Measurements from ENCODE around the gene FGFRL1. TPM values are rescaled to one million over a fixed set of nuclear protein-coding genes. Genes with fewer than 3 reads are reported as not detected.

FGFRL1 gene
- total RNA-seq, 1 experiment from 2014 or later = 26.1 TPM

DNA sequence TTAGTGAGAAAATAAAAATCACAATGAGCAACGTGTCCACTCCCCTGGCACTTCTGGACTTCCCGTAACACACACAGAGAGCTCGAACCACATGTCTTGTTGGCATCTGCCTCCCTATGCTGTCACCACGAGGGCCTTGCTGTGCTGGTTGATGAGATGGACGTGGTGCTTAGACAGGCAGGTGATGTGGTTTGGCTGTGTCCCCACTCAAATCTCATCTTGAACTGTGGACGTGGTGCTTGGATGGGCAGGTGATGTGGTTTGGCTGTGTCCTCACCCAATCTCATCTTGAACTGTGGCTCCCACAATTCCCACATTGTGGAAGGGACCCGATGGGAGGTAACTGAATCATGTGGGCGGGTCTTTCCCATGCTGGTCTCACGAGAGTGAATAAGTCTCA is 40.0 kb downstream of the FGFRL1 start:
- peaks cover 74% of the 10 kb centered on the region for H3K27me3 Mint-ChIP-seq (ENCODE audit: low read depth)
- no peak overlapping the region for H3K23ac ChIP-seq (ENCODE audit: insufficient read length, low read depth, low read length)
- no peaks in the 10 kb centered on the region for H3K79me2 ChIP-seq (ENCODE audit: insufficient read depth, low read length)
- no peak overlapping the region for H2BK12ac ChIP-seq (ENCODE audit: insufficient read length, low read depth, low read length)
- H3K36me3 Mint-ChIP-seq (ENCODE audit: insufficient read depth in 1 of 3, low read depth in 3 of 3) = peaks cover 0 to 2% (median 0%) of the 10 kb centered on the region in 3 experiments; a peak in 2 of 7 replicates
- no peaks in the 10 kb centered on the region for H3K4me1 ChIP-seq (ENCODE audit: insufficient read depth, low read length)
- no peak overlapping the region for H3K14ac ChIP-seq (ENCODE audit: insufficient read depth, low read length)
- H3K4me2 ChIP-seq (ENCODE audit: insufficient read depth, insufficient read length, low read length) = no peak overlapping the region
- no peak overlapping the region for H3K4me3 Mint-ChIP-seq
- no CpG with 5 or more reads among the region's 9 CpGs for WGBS (ENCODE audit: extremely low coverage, insufficient read length, low lambda C conversion rate)
- peaks cover 5 to 7% of the 10 kb centered on the region in 2 experiments; a peak in 2 of 4 replicates for H3K4me1 Mint-ChIP-seq
- H4K20me1 ChIP-seq (ENCODE audit: control insufficient read depth, insufficient read depth, insufficient read length) = no peaks in the 10 kb centered on the region
- H4K8ac ChIP-seq (replicated peaks; ENCODE audit: insufficient read length, low read depth, low read length) = no peak overlapping the region
- H3K56ac ChIP-seq (ENCODE audit: insufficient read length, low read depth, low read length) = no peak overlapping the region
- no peak overlapping the region for H3K27ac ChIP-seq (ENCODE audit: insufficient read length, low read depth, low read length)
- H3K9ac ChIP-seq (ENCODE audit: extremely low read depth, insufficient read length, low read length) = no peak overlapping the region
- H3T11ph ChIP-seq (ENCODE audit: low read length) = no peak overlapping the region
- no peak overlapping the region for H2AFZ ChIP-seq (ENCODE audit: low read length)
- peak; percentile 17 for DNase-seq
- no peak overlapping the region for H3K27ac Mint-ChIP-seq
- no peaks in the 10 kb centered on the region; the same call in 1 of the 2 replicates for H3K27me3 ChIP-seq (ENCODE audit: insufficient read depth, low read length)
- no peak overlapping the region for H4K5ac ChIP-seq (ENCODE audit: insufficient read length, low read depth, low read length)
- no peak overlapping the region for H2BK5ac ChIP-seq (ENCODE audit: insufficient read length, low read length)
- no peaks in the 10 kb centered on the region for H3K79me1 ChIP-seq (ENCODE audit: insufficient read depth, low read depth, low read length, poor library complexity, severe bottlenecking)
- no peak overlapping the region for H2AK5ac ChIP-seq (ENCODE audit: insufficient read length, low read length)
- TF ChIP-seq, protein P1, sequence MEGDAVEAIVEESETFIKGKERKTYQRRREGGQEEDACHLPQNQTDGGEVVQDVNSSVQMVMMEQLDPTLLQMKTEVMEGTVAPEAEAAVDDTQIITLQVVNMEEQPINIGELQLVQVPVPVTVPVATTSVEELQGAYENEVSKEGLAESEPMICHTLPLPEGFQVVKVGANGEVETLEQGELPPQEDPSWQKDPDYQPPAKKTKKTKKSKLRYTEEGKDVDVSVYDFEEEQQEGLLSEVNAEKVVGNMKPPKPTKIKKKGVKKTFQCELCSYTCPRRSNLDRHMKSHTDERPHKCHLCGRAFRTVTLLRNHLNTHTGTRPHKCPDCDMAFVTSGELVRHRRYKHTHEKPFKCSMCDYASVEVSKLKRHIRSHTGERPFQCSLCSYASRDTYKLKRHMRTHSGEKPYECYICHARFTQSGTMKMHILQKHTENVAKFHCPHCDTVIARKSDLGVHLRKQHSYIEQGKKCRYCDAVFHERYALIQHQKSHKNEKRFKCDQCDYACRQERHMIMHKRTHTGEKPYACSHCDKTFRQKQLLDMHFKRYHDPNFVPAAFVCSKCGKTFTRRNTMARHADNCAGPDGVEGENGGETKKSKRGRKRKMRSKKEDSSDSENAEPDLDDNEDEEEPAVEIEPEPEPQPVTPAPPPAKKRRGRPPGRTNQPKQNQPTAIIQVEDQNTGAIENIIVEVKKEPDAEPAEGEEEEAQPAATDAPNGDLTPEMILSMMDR (conservative IDR thresholded peaks at IDR 0.05) = no peak
- H2BK20ac ChIP-seq (ENCODE audit: low read depth, low read length, poor library complexity, severe bottlenecking) = no peak overlapping the region
- H4K91ac ChIP-seq (ENCODE audit: insufficient read length, low read depth, low read length) = no peak overlapping the region
- peaks cover 0 to 5% of the 10 kb centered on the region in 2 experiments; a peak in 3 of 5 replicates for H3K9me3 Mint-ChIP-seq
- H3K18ac ChIP-seq (ENCODE audit: insufficient read length, low read depth, low read length) = no peak overlapping the region
- H2BK120ac ChIP-seq (ENCODE audit: low read depth, low read length, poor library complexity, severe bottlenecking) = no peak overlapping the region
- no peaks in the 10 kb centered on the region for H3K23me2 ChIP-seq (ENCODE audit: insufficient read length, low read depth, low read length, poor library complexity, severe bottlenecking)
- H2BK15ac ChIP-seq (ENCODE audit: low read depth, low read length) = no peak overlapping the region
- H3K9me3 ChIP-seq (ENCODE audit: control insufficient read depth, low read depth, low read length) = no peaks in the 10 kb centered on the region
- H3K4ac ChIP-seq (ENCODE audit: low read depth, low read length) = no peak overlapping the region

Data from H9 (cell line).